HepG2 (cell line): ENCODE data around the gene TMEM223.

Experiments
- CBX5 ChIP-seq: sonication (generic); formaldehyde crosslinking; IDR thresholded peaks from 2 replicates; pipeline ENCODE4 v1.4.0; 2020; ENCODE audit warnings: missing genetic modification reagents, borderline replicate concordance
- CEBPZ ChIP-seq: IDR thresholded peaks from 2 replicates; pipeline ENCODE4 v1.6.1; 2012; ENCODE audit warnings: low read length, improper control_type of control experiment
- GMEB1 ChIP-seq: sonication (generic); formaldehyde crosslinking; IDR thresholded peaks from 2 replicates; pipeline ENCODE4 v1.5.1; 2020; ENCODE audit warnings: missing genetic modification reagents, mild to moderate bottlenecking, borderline replicate concordance
- TARDBP ChIP-seq: sonication (generic); formaldehyde crosslinking; IDR thresholded peaks from 2 replicates; pipeline ENCODE4 v1.8.0; 2022; ENCODE audit warnings: mild to moderate bottlenecking, missing genetic modification reagents
- ZFP91 ChIP-seq: sonication (generic); formaldehyde crosslinking; IDR thresholded peaks from 2 replicates; pipeline ENCODE4 v1.9.0; 2022; ENCODE audit warnings: missing genetic modification reagents, mild to moderate bottlenecking, borderline replicate concordance
- ZNF329 ChIP-seq: sonication (generic); formaldehyde crosslinking; IDR thresholded peaks from 2 replicates; pipeline ENCODE4 v1.9.0; 2021; ENCODE audit warnings: low read depth, mild to moderate bottlenecking, missing genetic modification reagents

GRCh38 chr11:62774407-62774806 lies 17.4 kb downstream of the TMEM223 start:
- TF ChIP-seq CBX5 (CRISPR knock-in tag) (no peak), TARDBP (CRISPR knock-in tag) (no peak), GMEB1 (CRISPR knock-in tag) (no peak), ZFP91 (CRISPR knock-in tag) (no peak), CEBPZ (no peak), ZNF329 (CRISPR knock-in tag) (no peak)
